DMS153 (cell line): ENCODE data around the gene PRKN.
"Not testable (repeated sequence)": the region's sequence is repeated elsewhere in the genome, so short reads cannot be mapped to it uniquely, and the experiment has no call there.

Source experiments
- DNase-seq: peaks from one replicate; lab custom pipeline; 2025; lab: John Stamatoyannopoulos, UW

The PRKN gene

GRCh38 chr6:161543684-161544309 is 1183.8 kb downstream of the PRKN start:
- DNase-seq = no peak

GRCh38 chr6:161542346-161542980 is 1185.1 kb downstream of the PRKN start:
- DNase-seq = no peak

DNA sequence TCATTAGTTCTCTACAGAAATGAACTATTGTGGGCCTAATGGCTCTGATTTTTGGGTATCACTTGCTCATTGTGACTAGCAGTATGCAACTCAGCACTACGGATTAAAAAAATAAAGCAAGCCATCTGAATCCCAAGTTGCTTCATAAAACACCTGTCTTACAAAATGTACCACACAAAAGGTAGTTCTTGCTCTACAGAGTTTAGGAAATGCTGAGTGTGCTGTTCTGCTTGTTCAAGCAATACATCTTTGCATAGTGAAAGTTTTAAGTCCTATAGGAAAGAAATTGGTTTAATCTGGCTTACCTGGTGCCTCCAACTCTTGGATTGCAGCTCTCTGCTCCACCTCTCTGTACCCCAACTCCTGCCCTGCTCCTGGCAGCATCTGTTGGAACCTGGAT is 1187.0 kb downstream of the PRKN start:
- DNase-seq = no peak

GRCh38 chr6:161536224-161536630 is 1191.3 kb downstream of the PRKN start:
- no peak for DNase-seq

- DNase-seq = no peak
These were observed 1193.2 kb downstream of the PRKN start for GRCh38 chr6:161534264-161534873.

DNA sequence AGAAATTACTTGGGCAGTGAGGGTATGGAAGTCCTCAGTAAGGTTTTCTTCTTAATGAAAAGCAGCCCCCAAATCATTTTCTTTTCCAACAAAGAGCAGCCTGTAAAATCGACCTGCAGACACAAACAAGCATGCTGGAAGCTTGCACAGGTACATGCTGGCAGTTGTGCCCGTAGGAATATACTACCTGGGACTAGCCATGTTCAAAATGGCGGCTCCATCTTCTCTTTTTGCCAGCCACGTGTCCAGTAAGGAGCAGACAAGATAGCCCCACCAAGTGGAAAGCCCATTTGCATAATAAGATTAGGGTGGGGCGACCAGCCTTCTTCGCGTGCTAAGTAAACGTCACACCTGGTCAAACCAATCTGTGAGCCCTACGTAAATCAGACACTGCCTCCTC is 1194.3 kb downstream of the PRKN start:
- no peak for DNase-seq

DNA sequence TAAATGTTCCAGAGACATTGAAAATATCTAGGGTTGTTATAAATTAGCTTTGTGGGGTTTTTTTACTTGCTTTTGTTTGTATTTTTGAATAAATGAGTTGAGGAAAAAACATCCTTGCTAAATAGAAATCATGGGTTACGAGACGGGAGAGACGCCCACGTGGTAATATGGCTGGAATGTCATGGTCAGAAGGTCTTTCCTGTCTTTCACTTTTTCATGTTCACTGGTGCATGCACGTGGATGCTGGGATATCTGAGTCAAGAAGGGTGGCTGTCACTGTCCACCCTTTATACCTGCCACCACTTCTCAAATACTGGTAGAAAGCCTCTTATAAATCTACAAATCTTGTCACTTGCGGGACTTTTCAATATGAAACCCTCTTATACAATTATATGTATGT is 1195.0 kb downstream of the PRKN start:
- DNase-seq = no peak

- DNase-seq = no peak
These were observed 1200.8 kb downstream of the PRKN start for GRCh38 chr6:161526794-161527193.

- DNase-seq = no peak
These were observed 1204.2 kb downstream of the PRKN start for GRCh38 chr6:161523362-161523761.

DNA sequence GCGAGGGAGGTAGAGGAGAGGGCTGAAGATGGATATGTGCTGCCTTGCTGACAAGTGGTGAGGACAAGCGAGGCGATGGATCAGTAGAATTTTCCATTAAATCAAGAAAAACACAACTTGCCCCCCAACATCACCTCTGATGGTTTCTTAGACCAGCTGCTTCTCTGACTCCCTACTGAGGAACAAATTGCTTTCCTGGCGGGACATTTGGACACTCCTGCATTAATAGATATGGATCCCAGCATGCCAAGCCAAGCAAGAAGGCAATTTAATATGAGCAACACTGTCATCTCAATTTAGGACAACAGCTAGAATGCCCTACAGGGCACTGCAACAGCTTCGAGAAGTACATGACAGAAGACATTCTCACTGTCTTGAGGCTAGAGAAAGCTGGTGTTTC is 1205.3 kb downstream of the PRKN start:
- no peak for DNase-seq

DNA sequence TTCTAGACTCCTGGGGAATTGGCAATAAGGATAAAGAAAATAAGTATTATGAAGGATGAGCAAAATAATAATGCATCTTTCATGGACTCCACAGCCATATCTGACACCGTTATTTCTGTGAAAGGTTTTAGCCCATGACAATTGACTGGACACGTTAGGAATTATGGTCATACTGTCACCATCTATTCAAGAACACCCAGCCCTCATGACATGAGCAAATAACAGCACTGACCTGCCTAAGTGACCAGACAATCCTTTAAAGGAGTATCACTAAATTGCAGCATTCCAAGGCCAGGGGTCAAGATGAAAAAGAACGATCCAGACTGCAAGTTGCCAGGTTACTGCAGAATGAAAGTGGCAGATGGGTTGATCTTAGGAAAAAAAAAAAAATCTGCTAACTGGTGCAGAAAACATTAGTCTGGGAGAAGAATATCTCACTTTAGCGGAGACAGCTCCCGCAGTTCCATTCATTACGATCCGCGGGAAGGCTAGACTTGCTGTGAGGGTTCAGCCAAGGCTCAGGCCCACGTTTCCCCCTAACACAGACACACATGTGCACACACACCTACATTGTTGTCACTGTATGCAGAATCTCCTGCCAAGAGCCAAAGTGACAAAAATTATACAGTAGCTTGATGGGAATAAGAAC is 1216.0 kb downstream of the PRKN start:
- no peak for DNase-seq

DNA sequence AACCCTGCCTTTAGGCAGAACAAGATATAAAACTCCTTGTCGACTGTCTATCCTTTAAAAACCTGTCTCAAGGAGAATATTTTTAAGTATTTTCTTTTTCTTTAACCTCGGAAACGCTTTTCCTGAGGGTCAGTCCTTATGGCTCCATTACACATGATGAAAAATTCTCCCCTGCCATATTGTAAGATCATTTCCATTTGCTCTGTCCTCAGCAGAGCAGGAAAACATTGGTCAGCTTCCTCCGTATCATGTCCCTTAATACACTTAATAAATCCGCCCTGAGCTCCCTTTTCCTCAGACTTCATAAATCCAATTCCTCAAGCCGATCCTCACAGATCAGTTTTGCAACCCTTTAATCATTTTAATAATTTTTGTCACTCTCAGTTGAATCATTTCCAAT is 1219.2 kb downstream of the PRKN start:
- no peak for DNase-seq

GRCh38 chr6:161507375-161507774 is 1220.2 kb downstream of the PRKN start:
- DNase-seq = no peak

DNA sequence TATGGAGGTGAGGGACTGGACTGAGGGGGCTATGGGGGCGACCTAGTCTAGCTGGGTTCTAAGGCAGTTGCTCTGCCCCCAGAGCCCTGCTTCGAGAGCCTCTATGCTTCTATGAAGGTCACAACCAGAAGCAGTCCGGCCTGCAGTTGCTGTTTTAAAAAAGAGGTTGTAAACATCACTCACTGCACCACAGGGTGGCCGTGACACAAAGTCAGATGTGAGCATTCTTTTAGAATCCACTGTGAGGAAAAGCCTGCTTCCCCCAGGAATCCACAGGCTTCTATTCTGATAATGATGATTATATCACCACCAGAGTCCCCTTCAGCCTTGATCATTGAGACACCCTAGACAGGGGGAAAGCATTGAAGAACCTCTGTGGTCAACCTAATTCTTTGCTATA is 1224.0 kb downstream of the PRKN start:
- DNase-seq = no peak

GRCh38 chr6:161498881-161499280 is 1228.7 kb downstream of the PRKN start:
- DNase-seq = no peak

DNA sequence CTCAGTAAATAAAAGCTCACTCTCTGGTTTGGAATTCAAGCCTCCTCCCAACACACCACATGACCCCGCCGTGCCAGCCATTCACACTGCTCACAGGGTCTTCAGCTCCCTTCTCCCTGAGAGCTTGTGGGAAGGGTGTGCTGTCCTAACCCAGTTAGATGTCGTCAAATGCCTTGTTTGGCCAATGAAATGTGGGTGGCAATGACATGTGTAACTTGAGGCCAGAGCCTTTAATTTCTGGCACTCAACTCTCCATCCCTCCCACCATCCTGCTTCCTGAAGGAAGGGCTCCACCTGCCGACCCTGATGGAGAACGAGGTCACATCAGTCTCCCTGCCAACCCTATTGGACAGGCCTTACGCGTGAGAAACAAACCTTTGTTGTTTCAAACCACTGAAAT is 1229.2 kb downstream of the PRKN start:
- peak; percentile 17 for DNase-seq

- DNase-seq = no peak
These were observed 1230.6 kb downstream of the PRKN start for GRCh38 chr6:161496941-161497340.

- not testable (repeated sequence) for DNase-seq
These were observed 1231.3 kb downstream of the PRKN start for GRCh38 chr6:161496271-161496670.

DNA sequence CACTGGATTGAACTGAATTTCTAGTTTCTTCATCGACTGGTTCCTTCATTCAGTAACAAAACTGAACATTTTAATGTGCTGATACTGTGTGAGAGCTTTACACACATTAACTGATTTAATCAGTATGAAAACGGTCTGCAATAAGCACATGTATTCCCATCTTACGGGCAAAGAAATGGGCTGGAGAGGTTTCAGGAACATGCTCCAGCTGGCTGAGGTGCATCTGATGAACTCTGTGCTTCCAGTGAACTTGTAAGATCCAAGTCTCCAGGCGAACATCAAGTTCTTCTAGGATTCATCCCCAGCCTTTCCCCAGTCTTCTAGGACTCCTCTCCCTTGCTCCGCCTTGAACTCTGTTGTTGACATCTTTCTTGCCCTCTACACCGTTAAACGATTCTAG is 1233.0 kb downstream of the PRKN start:
- DNase-seq = no peak

- DNase-seq = no peak
These were observed 1233.9 kb downstream of the PRKN start for GRCh38 chr6:161493576-161494118.

- DNase-seq = no peak
These were observed 1237.8 kb downstream of the PRKN start for GRCh38 chr6:161489626-161490306.

DNA sequence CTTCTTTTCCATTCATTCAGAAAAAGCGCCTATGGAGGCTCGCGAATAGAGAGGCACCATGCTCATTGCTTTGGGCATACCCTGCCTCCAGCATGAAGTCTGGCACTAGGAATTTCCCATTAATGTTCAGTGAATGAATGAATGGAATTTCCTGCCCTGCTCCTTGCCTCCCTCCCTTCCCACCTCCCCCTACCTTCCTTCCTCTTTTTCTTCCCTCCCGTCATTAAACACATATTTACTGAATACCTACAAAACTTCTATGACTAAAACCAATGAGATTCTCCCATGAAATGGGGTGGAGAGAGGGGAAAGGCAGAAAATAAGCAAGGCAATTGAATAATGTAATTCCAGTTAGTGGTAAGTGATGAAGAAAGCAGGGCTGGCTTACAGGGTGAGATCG is 1239.9 kb downstream of the PRKN start:
- DNase-seq = no peak
